KMS-11 (cell line): Measurements from ENCODE around the gene MS4A15.
"Not testable (repeated sequence)": the region's sequence is repeated elsewhere in the genome, so short reads cannot be mapped to it uniquely, and the experiment has no call there.

Source experiments
- H2AFZ ChIP-seq: fragments of 200-600 bp; sonication (generic); 2 replicates; pipeline ENCODE4 v1.6.1; 2016; ENCODE audit warnings: antibody characterized with exemption, mixed run types, low read depth
- H3K27ac ChIP-seq: fragments of 200-600 bp; sonication (generic); 2 replicates; pipeline ENCODE4 v1.6.1; 2016; ENCODE audit warnings: mild to moderate bottlenecking, mixed run types
- H3K27me3 ChIP-seq: fragments of 200-600 bp; sonication (generic); 2 replicates; pipeline ENCODE4 v1.6.1; 2017; ENCODE audit warnings: mild to moderate bottlenecking, low read depth, mixed run types, moderate library complexity; ENCODE audit not compliant: insufficient read depth
- H3K36me3 ChIP-seq: fragments of 200-600 bp; sonication (generic); 2 replicates; pipeline ENCODE4 v1.6.1; 2017; ENCODE audit warnings: mild to moderate bottlenecking, mixed run types; ENCODE audit not compliant: insufficient read depth
- H3K4me1 ChIP-seq: fragments of 200-600 bp; sonication (generic); 2 replicates; pipeline ENCODE4 v1.6.1; 2016; ENCODE audit warnings: mild to moderate bottlenecking, low read depth, mixed run types; ENCODE audit not compliant: poor library complexity, severe bottlenecking
- H3K4me2 ChIP-seq: fragments of 200-600 bp; sonication (generic); 2 replicates; pipeline ENCODE4 v1.7.0; 2016; ENCODE audit warnings: mild to moderate bottlenecking, mixed run types
- H3K4me3 ChIP-seq: fragments of 200-600 bp; sonication (generic); IDR thresholded peaks from 2 replicates; pipeline ENCODE4 v1.6.1; 2017; ENCODE audit warnings: low read depth, low read length, mixed read lengths; ENCODE audit not compliant: insufficient read depth
- H3K79me2 ChIP-seq: fragments of 200-600 bp; sonication (generic); 2 replicates; pipeline ENCODE4 v1.6.1; 2016; ENCODE audit warnings: low read depth, mixed run types; ENCODE audit not compliant: insufficient read depth
- H3K9ac ChIP-seq: fragments of 200-600 bp; sonication (generic); 2 replicates; pipeline ENCODE4 v1.6.1; 2016; ENCODE audit warnings: mild to moderate bottlenecking, mixed run types
- H4K20me1 ChIP-seq: fragments of 200-600 bp; sonication (generic); 2 replicates; pipeline ENCODE4 v1.6.1; 2016; ENCODE audit warnings: mild to moderate bottlenecking, mixed run types; ENCODE audit not compliant: insufficient read depth
- TF ChIP-seq, protein P1 (sequence below): fragments of 200-600 bp; sonication (generic); conservative IDR thresholded peaks from 2 replicates; pipeline ENCODE4 v1.6.1; 2017; ENCODE audit warnings: low read depth, mild to moderate bottlenecking, antibody characterized with exemption, low read length, moderate library complexity, mixed read lengths

The MS4A15 gene

DNA sequence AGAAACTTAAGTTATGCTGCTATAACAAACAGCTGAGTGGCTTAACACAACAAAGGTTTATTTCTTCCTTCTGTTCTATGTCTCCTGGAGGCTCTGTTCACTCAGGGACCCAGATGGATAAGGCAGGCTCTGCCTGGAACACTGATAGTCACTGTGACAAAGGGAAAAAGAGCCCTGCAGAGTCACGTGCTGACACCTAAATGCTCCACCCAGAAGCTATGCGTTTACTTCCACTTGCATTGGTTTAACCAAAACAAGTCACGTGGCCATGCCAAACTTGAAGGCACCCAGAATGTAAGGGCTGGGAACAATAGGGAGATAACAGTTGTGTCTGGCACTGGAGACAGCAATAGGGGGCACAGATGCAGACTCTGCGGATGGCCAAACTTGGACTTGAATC lies 3.4 kb upstream of the MS4A15 start:
- TF ChIP-seq, protein P1, sequence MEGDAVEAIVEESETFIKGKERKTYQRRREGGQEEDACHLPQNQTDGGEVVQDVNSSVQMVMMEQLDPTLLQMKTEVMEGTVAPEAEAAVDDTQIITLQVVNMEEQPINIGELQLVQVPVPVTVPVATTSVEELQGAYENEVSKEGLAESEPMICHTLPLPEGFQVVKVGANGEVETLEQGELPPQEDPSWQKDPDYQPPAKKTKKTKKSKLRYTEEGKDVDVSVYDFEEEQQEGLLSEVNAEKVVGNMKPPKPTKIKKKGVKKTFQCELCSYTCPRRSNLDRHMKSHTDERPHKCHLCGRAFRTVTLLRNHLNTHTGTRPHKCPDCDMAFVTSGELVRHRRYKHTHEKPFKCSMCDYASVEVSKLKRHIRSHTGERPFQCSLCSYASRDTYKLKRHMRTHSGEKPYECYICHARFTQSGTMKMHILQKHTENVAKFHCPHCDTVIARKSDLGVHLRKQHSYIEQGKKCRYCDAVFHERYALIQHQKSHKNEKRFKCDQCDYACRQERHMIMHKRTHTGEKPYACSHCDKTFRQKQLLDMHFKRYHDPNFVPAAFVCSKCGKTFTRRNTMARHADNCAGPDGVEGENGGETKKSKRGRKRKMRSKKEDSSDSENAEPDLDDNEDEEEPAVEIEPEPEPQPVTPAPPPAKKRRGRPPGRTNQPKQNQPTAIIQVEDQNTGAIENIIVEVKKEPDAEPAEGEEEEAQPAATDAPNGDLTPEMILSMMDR: no peak
- Histone ChIP-seq H3K27me3 (no peaks in the 10 kb centered on the region), H3K4me1 (peaks cover 35% of the 10 kb centered on the region), H4K20me1 (no peaks in the 10 kb centered on the region), H3K79me2 (no peaks in the 10 kb centered on the region), H3K27ac (no peak overlapping the region), H3K9ac (no peak overlapping the region), H2AFZ (no peak overlapping the region), H3K4me3 (no peak overlapping the region), H3K36me3 (no peaks in the 10 kb centered on the region), H3K4me2 (no peak overlapping the region)

- TF ChIP-seq, protein P1: no peak
- Histone ChIP-seq H3K4me1 (peaks cover 35% of the 10 kb centered on the region), H3K79me2 (no peaks in the 10 kb centered on the region), H3K4me2 (no peak overlapping the region), H3K36me3 (no peaks in the 10 kb centered on the region), H2AFZ (no peak overlapping the region), H3K4me3 (no peak overlapping the region), H3K27ac (no peak overlapping the region), H3K27me3 (no peaks in the 10 kb centered on the region), H4K20me1 (no peaks in the 10 kb centered on the region), H3K9ac (no peak overlapping the region)
Observed at GRCh38 chr11:60754887-60755286, 1.8 kb upstream of the MS4A15 start.

DNA sequence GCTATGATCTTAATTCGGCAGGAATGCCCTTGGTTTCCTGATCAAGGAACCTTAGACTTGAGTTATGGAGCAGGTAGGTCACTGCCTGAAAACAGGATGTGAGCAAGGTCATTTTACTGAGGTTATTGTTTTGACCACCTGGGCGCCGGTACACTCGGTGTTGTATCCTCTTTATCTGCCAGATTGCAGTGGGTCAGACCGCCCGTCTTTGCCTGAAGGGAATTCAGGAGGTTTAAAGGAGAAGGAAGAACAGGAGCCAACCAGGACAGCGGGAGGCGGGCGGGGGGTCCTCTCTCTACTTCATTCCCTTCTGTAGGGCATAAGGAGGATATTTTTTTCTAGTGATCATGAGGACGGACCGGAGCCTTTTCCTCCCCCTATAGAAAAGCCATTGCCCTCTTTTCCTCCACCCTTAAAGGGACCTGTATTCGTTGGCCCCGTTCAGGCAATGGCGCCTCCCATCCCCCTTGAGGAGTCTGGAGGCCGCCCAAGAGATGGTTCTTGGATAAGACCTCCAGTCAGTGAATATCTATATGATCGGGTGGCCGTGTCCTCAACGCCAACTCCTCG lies 649 bp downstream of the MS4A15 start:
- Histone ChIP-seq H2AFZ (no peak overlapping the region), H4K20me1 (no peaks in the 10 kb centered on the region), H3K27ac (no peak overlapping the region), H3K4me2 (peak overlapping the region; percentile 65; the same call in 1 of the 2 replicates), H3K27me3 (no peaks in the 10 kb centered on the region), H3K4me3 (no peak overlapping the region), H3K4me1 (peaks cover 42% of the 10 kb centered on the region), H3K79me2 (no peaks in the 10 kb centered on the region), H3K9ac (no peak overlapping the region), H3K36me3 (no peaks in the 10 kb centered on the region)
- TF ChIP-seq, protein P1: no peak

GRCh38 chr11:60758671-60759070 lies 2.0 kb downstream of the MS4A15 start:
- H3K4me2 ChIP-seq, H3K79me2 ChIP-seq, H3K27ac ChIP-seq, H4K20me1 ChIP-seq, H3K9ac ChIP-seq, H2AFZ ChIP-seq, H3K27me3 ChIP-seq, H3K4me3 ChIP-seq, H3K36me3 ChIP-seq: not testable (repeated sequence)
- peaks cover 55% of the 10 kb centered on the region for H3K4me1 ChIP-seq

DNA sequence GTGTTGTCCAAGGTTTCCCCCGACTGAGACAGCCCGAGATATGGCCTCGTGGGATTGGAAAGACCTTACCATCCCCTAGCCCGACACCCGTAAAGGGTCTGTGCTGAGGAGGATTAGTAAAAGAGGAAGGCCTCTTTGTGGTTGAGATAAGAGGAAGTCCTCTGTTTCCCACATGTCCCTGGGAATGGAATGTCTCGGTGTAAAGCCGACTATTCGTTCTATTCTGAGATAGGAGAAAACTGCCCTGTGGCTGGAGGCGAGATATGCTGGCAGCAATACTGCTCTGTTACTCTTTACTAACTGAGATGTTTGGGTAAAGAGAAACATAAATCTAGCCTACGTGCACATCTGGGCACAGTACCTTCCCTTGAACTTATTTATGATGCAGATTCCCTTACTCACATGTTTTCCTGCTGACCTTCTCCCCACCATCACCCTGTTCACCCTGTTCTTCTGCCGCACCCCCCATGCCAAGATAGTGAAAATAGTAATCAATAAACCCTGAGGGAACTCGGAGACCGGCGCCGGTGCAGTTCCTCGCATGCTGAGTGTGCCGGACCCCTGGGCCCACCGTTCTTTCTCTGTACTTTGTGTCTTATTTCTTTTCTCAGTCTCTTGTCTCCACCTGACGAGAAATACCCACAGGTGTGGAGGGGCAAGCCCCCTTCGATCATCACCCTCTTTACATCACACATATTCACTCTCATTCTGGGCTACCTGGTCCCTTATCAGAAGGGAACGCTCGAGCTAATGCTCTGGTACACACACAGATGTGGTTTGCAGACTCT lies 3.0 kb downstream of the MS4A15 start:
- not testable (repeated sequence) for H3K27me3 ChIP-seq, H3K27ac ChIP-seq, H3K79me2 ChIP-seq, H3K9ac ChIP-seq, H3K4me3 ChIP-seq, H3K36me3 ChIP-seq, H3K4me2 ChIP-seq, H4K20me1 ChIP-seq, H2AFZ ChIP-seq
- peaks cover 60% of the 10 kb centered on the region for H3K4me1 ChIP-seq
